Gastroesophageal sphincter (tissue), 3 donors: Measurements from ENCODE around the gene CNKSR2.

Experiments
- CTCF ChIP-seq, 4 experiments: fragments of 200-600 bp in 2 of 4; fragments of 450-650 bp in 2 of 4; sonication (generic) in 1 of 4; IDR thresholded peaks; one replicate each; pipeline ENCODE4 v1.5.1; 2017 to 2019; ENCODE audit warnings: antibody characterized with exemption in 4 of 4, mild to moderate bottlenecking in 2 of 4, moderate library complexity in 2 of 4
- EP300 ChIP-seq: sonication (generic); formaldehyde crosslinking; IDR thresholded peaks from one replicate; pipeline ENCODE4 v1.6.1; 2017; ENCODE audit warnings: antibody characterized with exemption, mild to moderate bottlenecking
- POLR2A ChIP-seq, 2 donors: fragments of 450-650 bp; IDR thresholded peaks; one replicate each; pipeline ENCODE4 v1.6.1; 2017; ENCODE audit warnings: antibody characterized with exemption in 2 of 2, mild to moderate bottlenecking in 2 of 2, moderate library complexity in 1 of 2
- POLR2AphosphoS5 ChIP-seq: sonication (generic); formaldehyde crosslinking; IDR thresholded peaks from one replicate; pipeline ENCODE4 v1.6.1; 2017; ENCODE audit warnings: antibody characterized with exemption

- no peak for TF ChIP-seq POLR2AphosphoS5
- no peak for TF ChIP-seq CTCF (IDR thresholded peaks at IDR 0.05)
- TF ChIP-seq POLR2A (IDR thresholded peaks at IDR 0.05), result no peak
- TF ChIP-seq EP300, result no peak
Measured at GRCh38 chrX:21691512-21692018, 317.3 kb downstream of the CNKSR2 start.
